Transverse colon (tissue), 4 donors: Measurements from ENCODE around the gene NES.

Experiments
- CTCF ChIP-seq, 5 experiments: fragments of 200-600 bp in 3 of 5; fragments of 450-650 bp in 2 of 5; sonication (generic) in 3 of 5; IDR thresholded peaks; 1 replicate in 2 of 5; 2 replicates in 3 of 5; pipeline ENCODE4 v1.5.1; 2016 to 2017; ENCODE audit warnings: antibody characterized with exemption in 5 of 5, inconsistent platforms in 3 of 5, mild to moderate bottlenecking in 2 of 5, moderate library complexity in 1 of 5
- POLR2AphosphoS5 ChIP-seq, 3 donors: sonication (generic); formaldehyde crosslinking; IDR thresholded peaks; one replicate each; pipeline ENCODE4 v1.6.1; 2016; ENCODE audit warnings: antibody characterized with exemption in 3 of 3

- TF ChIP-seq POLR2AphosphoS5 (IDR thresholded peaks at IDR 0.05), result peak in 1 of 3 donors; percentile 40
- TF ChIP-seq CTCF (IDR thresholded peaks at IDR 0.05), result no peak
Observed at GRCh38 chr1:156676820-156677615, at the start of gene NES.
